ENCODE results near the gene TXNRD3. TPM values are rescaled to one million over a fixed set of nuclear protein-coding genes. Genes with fewer than 3 reads are reported as not detected.

The TXNRD3 gene
- total and polyA plus RNA-seq, 4 donors: 7.0 to 11.0 (median 7.7) TPM

DNA sequence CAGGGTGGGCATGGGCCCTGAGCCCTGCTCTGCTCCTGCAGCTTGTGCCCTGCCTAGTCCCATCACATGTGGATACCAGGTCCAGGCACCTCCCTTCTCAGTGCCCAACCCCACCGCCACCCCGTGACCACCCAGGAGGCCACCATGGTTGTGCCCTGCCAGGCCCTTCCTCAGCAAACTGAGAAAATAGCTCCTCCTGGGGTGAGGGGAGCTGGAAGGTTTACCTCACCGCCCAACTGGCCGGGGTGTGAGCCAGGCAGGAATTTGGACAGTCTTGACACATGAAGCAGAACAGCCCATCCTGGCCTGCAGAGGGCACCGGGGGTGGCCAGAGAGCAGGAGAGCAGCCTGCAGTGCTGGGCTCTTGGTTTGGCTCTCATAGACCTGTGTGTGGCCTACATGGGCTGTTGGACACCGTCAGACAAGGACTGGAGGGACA is 84.8 kb downstream of the TXNRD3 start:
- no peak overlapping the region for H3K9ac ChIP-seq (ENCODE audit: low read depth in 1 of 2, low read length in 2 of 2)
- no peaks in the 10 kb centered on the region for H3K36me3 ChIP-seq (ENCODE audit: control insufficient read depth in 4 of 4, insufficient read depth in 3 of 4, low read depth in 1 of 4, low read length in 3 of 4)
- H3K4me1 ChIP-seq (ENCODE audit: control insufficient read depth in 4 of 4, insufficient read depth in 4 of 4, low read length in 3 of 4): no peaks in the 10 kb centered on the region
- TF ChIP-seq NR2F2 (IDR thresholded peaks at IDR 0.05): no peak
- TF ChIP-seq GABPA (IDR thresholded peaks at IDR 0.05 in 1 of 2, conservative IDR thresholded peaks at IDR 0.05 in 1 of 2): no peak
- no peak for TF ChIP-seq FOXA1 (IDR thresholded peaks at IDR 0.05)
- no peaks in the 10 kb centered on the region for H3K9me3 ChIP-seq (ENCODE audit: control insufficient read depth in 4 of 4, low read length in 3 of 4)
- DNase-seq (ENCODE audit: low spot score): peak; percentile 32
- H3K27ac ChIP-seq (ENCODE audit: low read depth in 1 of 2, low read length in 2 of 2): no peak overlapping the region
- H3K27me3 ChIP-seq (ENCODE audit: control insufficient read depth in 4 of 4, insufficient read depth in 4 of 4, low read length in 3 of 4): no peaks in the 10 kb centered on the region
- 89% methylated on average over 6 of the region's 6 CpGs for WGBS
- no peak overlapping the region for H3K4me3 ChIP-seq (ENCODE audit: low read depth in 1 of 3, low read length in 3 of 3)

DNA sequence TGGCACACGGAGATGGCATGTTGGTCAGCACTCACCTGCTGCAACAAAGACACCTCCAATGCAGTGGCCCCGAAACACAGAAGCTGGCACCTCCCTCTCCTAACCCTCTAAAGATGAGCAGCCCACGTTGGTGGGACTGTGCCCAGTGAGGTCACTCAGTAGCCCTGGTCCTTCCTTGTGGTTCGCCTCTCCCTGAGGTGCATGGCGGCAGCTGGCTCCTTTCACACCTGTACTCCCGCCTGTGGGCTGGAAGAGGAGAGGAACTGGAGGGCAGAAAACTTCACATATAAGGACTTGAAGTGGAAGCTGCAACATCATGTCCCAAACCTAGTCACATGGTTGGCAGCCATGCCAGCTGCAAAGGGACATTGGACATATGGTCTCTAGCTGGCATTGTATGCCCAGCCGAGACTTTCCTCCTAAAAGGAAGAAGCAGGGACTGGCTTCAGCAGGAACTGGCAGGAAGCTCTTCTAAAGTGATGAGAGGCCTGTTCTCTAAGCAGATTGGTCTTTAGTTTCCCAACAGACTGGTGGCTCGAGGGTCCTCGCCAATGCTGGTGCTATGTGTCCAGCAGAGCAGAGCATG is 85.4 kb downstream of the TXNRD3 start:
- Histone ChIP-seq H3K4me3 (ENCODE audit: low read depth in 1 of 3, low read length in 3 of 3) (no peak overlapping the region), H3K36me3 (ENCODE audit: control insufficient read depth in 4 of 4, insufficient read depth in 3 of 4, low read depth in 1 of 4, low read length in 3 of 4) (no peaks in the 10 kb centered on the region), H3K27me3 (ENCODE audit: control insufficient read depth in 4 of 4, insufficient read depth in 4 of 4, low read length in 3 of 4) (no peaks in the 10 kb centered on the region), H3K4me1 (ENCODE audit: control insufficient read depth in 4 of 4, insufficient read depth in 4 of 4, low read length in 3 of 4) (no peaks in the 10 kb centered on the region), H3K9me3 (ENCODE audit: control insufficient read depth in 4 of 4, low read length in 3 of 4) (no peaks in the 10 kb centered on the region), H3K9ac (ENCODE audit: low read depth in 1 of 2, low read length in 2 of 2) (no peak overlapping the region), H3K27ac (ENCODE audit: low read depth in 1 of 2, low read length in 2 of 2) (no peak overlapping the region)
- 88% methylated on average over 9 of the region's 9 CpGs for WGBS
- DNase-seq (ENCODE audit: low spot score): no peak
- TF ChIP-seq, protein P1, sequence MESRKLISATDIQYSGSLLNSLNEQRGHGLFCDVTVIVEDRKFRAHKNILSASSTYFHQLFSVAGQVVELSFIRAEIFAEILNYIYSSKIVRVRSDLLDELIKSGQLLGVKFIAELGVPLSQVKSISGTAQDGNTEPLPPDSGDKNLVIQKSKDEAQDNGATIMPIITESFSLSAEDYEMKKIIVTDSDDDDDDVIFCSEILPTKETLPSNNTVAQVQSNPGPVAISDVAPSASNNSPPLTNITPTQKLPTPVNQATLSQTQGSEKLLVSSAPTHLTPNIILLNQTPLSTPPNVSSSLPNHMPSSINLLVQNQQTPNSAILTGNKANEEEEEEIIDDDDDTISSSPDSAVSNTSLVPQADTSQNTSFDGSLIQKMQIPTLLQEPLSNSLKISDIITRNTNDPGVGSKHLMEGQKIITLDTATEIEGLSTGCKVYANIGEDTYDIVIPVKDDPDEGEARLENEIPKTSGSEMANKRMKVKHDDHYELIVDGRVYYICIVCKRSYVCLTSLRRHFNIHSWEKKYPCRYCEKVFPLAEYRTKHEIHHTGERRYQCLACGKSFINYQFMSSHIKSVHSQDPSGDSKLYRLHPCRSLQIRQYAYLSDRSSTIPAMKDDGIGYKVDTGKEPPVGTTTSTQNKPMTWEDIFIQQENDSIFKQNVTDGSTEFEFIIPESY (IDR thresholded peaks at IDR 0.05): no peak
- TF ChIP-seq, protein P2, sequence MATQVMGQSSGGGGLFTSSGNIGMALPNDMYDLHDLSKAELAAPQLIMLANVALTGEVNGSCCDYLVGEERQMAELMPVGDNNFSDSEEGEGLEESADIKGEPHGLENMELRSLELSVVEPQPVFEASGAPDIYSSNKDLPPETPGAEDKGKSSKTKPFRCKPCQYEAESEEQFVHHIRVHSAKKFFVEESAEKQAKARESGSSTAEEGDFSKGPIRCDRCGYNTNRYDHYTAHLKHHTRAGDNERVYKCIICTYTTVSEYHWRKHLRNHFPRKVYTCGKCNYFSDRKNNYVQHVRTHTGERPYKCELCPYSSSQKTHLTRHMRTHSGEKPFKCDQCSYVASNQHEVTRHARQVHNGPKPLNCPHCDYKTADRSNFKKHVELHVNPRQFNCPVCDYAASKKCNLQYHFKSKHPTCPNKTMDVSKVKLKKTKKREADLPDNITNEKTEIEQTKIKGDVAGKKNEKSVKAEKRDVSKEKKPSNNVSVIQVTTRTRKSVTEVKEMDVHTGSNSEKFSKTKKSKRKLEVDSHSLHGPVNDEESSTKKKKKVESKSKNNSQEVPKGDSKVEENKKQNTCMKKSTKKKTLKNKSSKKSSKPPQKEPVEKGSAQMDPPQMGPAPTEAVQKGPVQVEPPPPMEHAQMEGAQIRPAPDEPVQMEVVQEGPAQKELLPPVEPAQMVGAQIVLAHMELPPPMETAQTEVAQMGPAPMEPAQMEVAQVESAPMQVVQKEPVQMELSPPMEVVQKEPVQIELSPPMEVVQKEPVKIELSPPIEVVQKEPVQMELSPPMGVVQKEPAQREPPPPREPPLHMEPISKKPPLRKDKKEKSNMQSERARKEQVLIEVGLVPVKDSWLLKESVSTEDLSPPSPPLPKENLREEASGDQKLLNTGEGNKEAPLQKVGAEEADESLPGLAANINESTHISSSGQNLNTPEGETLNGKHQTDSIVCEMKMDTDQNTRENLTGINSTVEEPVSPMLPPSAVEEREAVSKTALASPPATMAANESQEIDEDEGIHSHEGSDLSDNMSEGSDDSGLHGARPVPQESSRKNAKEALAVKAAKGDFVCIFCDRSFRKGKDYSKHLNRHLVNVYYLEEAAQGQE (IDR thresholded peaks at IDR 0.05): no peak
- no peak for TF ChIP-seq RXRA (IDR thresholded peaks at IDR 0.05)

- Histone ChIP-seq H3K9ac (ENCODE audit: low read depth in 1 of 2, low read length in 2 of 2) (no peak overlapping the region), H3K27ac (ENCODE audit: low read depth in 1 of 2, low read length in 2 of 2) (no peak overlapping the region), H3K27me3 (ENCODE audit: control insufficient read depth in 4 of 4, insufficient read depth in 4 of 4, low read length in 3 of 4) (no peaks in the 10 kb centered on the region), H3K36me3 (ENCODE audit: control insufficient read depth in 4 of 4, insufficient read depth in 3 of 4, low read depth in 1 of 4, low read length in 3 of 4) (no peaks in the 10 kb centered on the region), H3K4me3 (ENCODE audit: low read depth in 1 of 3, low read length in 3 of 3) (no peak overlapping the region), H3K4me1 (ENCODE audit: control insufficient read depth in 4 of 4, insufficient read depth in 4 of 4, low read length in 3 of 4) (no peaks in the 10 kb centered on the region), H3K9me3 (ENCODE audit: control insufficient read depth in 4 of 4, low read length in 3 of 4) (no peaks in the 10 kb centered on the region)
- TF ChIP-seq YY1 (IDR thresholded peaks at IDR 0.05) (no peak), RXRA (IDR thresholded peaks at IDR 0.05) (no peak), FOXA1 (IDR thresholded peaks at IDR 0.05) (no peak), EGR1 (IDR thresholded peaks at IDR 0.05; ENCODE audit: low read depth in 2 of 2) (no peak), HNF4A (conservative IDR thresholded peaks at IDR 0.05) (no peak)
- 93% methylated on average over 3 of the region's 3 CpGs for WGBS
- no peak for DNase-seq (ENCODE audit: low spot score)
These were observed 86.1 kb downstream of the TXNRD3 start for GRCh38 chr3:126568776-126569342.

Data from liver (tissue), 9 donors.